HL-60 (cell line): ENCODE data around the gene MORF4L1.

ENCODE experiments used
- DNase-seq, 2 experiments: peaks; one replicate each; pipeline ENCODE4 v3.0.0-alpha.2; 2010 to 2020; ENCODE audit warnings: low read depth in 1 of 2, low spot score in 1 of 2
- H3K27ac ChIP-seq: fragments of 250-450 bp; sonication (Bioruptor Pico); replicated peaks from 2 replicates; pipeline ENCODE4 v1.5.1; 2020; ENCODE audit warnings: mild to moderate bottlenecking, moderate library complexity
- H3K27me3 ChIP-seq: fragments of 250-450 bp; sonication (Bioruptor Pico); 2 replicates; pipeline ENCODE4 v1.5.1; 2021; ENCODE audit warnings: mild to moderate bottlenecking, moderate library complexity; ENCODE audit not compliant: insufficient read depth, poor library complexity, severe bottlenecking
- H3K4me3 ChIP-seq: replicated peaks from 2 replicates; pipeline ENCODE4 v1.5.1; 2011; ENCODE audit warnings: mild to moderate bottlenecking, control low read depth, low read length; ENCODE audit not compliant: insufficient read depth
- GABPA ChIP-seq: IDR thresholded peaks from 2 replicates; pipeline ENCODE4 v1.6.1; 2012; ENCODE audit warnings: low read depth
- POLR2AphosphoS5 ChIP-seq: IDR thresholded peaks from 2 replicates; pipeline ENCODE4 v1.6.1; 2012; ENCODE audit warnings: low read depth
- REST ChIP-seq: IDR thresholded peaks from 2 replicates; pipeline ENCODE4 v1.6.1; 2012; ENCODE audit warnings: low read depth; ENCODE audit not compliant: insufficient replicate concordance
- SPI1 ChIP-seq: IDR thresholded peaks from 2 replicates; pipeline ENCODE4 v1.6.1; 2012; ENCODE audit warnings: low read depth, mild to moderate bottlenecking, borderline replicate concordance
- TF ChIP-seq, protein P1 (sequence below): IDR thresholded peaks from one replicate; pipeline ENCODE4 v1.5.1; 2011; ENCODE audit warnings: low read length, control low read depth, inconsistent platforms; ENCODE audit not compliant: insufficient read depth

MORF4L1 gene

GRCh38 chr15:78921940-78922339 is 49.2 kb downstream of the MORF4L1 start:
- Histone ChIP-seq H3K27ac (peak overlapping the region; percentile 25), H3K27me3 (no peaks in the 10 kb centered on the region), H3K4me3 (no peak overlapping the region)
- TF ChIP-seq SPI1 (peak; percentile 40; the same call in 1 of the 2 replicates), GABPA (no peak), POLR2AphosphoS5 (0 out of 2 replicates have a peak, but pooled peaks have one; percentile 19), REST (no peak)
- TF ChIP-seq, protein P1, sequence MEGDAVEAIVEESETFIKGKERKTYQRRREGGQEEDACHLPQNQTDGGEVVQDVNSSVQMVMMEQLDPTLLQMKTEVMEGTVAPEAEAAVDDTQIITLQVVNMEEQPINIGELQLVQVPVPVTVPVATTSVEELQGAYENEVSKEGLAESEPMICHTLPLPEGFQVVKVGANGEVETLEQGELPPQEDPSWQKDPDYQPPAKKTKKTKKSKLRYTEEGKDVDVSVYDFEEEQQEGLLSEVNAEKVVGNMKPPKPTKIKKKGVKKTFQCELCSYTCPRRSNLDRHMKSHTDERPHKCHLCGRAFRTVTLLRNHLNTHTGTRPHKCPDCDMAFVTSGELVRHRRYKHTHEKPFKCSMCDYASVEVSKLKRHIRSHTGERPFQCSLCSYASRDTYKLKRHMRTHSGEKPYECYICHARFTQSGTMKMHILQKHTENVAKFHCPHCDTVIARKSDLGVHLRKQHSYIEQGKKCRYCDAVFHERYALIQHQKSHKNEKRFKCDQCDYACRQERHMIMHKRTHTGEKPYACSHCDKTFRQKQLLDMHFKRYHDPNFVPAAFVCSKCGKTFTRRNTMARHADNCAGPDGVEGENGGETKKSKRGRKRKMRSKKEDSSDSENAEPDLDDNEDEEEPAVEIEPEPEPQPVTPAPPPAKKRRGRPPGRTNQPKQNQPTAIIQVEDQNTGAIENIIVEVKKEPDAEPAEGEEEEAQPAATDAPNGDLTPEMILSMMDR = peak; percentile 11
- DNase-seq = peak in 1 of 2 experiments; percentile 85

- Histone ChIP-seq H3K27ac (peak overlapping the region; percentile 25; the same call in 1 of the 2 replicates), H3K4me3 (no peak overlapping the region), H3K27me3 (no peaks in the 10 kb centered on the region)
- TF ChIP-seq GABPA (no peak), SPI1 (no peak), REST (no peak), POLR2AphosphoS5 (no peak)
- TF ChIP-seq, protein P1 = no peak
- DNase-seq = no peak
Observed at GRCh38 chr15:78922527-78922926, 49.8 kb downstream of the MORF4L1 start.

GRCh38 chr15:78923015-78923414 is 50.3 kb downstream of the MORF4L1 start:
- no peak for DNase-seq
- H3K27ac ChIP-seq = no peak overlapping the region
- no peaks in the 10 kb centered on the region for H3K27me3 ChIP-seq
- TF ChIP-seq POLR2AphosphoS5 (no peak), SPI1 (no peak), REST (no peak), GABPA (no peak)
- TF ChIP-seq, protein P1 = no peak
- no peak overlapping the region for H3K4me3 ChIP-seq
